Pancreas (tissue), 10 donors: ENCODE measurements around the gene XRN2. TPM values are rescaled to one million over a fixed set of nuclear protein-coding genes. Genes with fewer than 3 reads are reported as not detected.

Experiments
- ATAC-seq, 4 donors: fragments of 200-7000 bp; cut with Tn5 transposase; one replicate each; pipeline versions ENCODE4 v1.8.0 to v1.9.1; 2020; ENCODE audit warnings: mild to moderate bottlenecking in 4 of 4, moderate library complexity in 4 of 4
- DNase-seq, 6 donors: peaks; one replicate each; pipeline ENCODE4 v3.0.0-alpha.2; 2020
- FAIRE-seq: peaks from 2 replicates; lab custom pipeline; 2012; peaks lifted over from hg19 to GRCh38; lab: Jason Lieb, UNC
- H3K27ac ChIP-seq, 4 donors: fragments of 200-600 bp; sonication (generic); 1 replicate in 3 of 4; 2 replicates in 1 of 4; pipeline versions ENCODE4 v1.5.0 to v1.8.0; 2020
- H3K27me3 ChIP-seq, 4 donors: fragments of 200-600 bp; one replicate each; pipeline ENCODE4 v1.8.0; 2021
- H3K36me3 ChIP-seq, 3 donors: fragments of 200-600 bp; sonication (generic) in 1 of 3; one replicate each; pipeline versions ENCODE4 v1.5.0 to v1.8.0; 2020 to 2021
- H3K4me1 ChIP-seq, 3 donors: fragments of 200-600 bp; one replicate each; pipeline ENCODE4 v1.8.0; 2021
- H3K4me3 ChIP-seq, 4 donors: fragments of 200-600 bp; sonication (generic) in 2 of 4; one replicate each; pipeline versions ENCODE4 v1.5.0 to v1.8.0; 2020 to 2021
- H3K9me3 ChIP-seq, 4 donors: fragments of 200-600 bp; one replicate each; pipeline ENCODE4 v1.8.0; 2021
- CTCF ChIP-seq, 4 donors: fragments of 200-600 bp; sonication (generic) in 3 of 4; IDR thresholded peaks; one replicate each; pipeline versions ENCODE4 v1.5.0 to v1.8.0; 2021; ENCODE audit warnings: antibody characterized with exemption in 4 of 4
- WGBS, 2 donors: extraction: QIAGEN DNeasy Blood & Tissue Kit; methylation state at CpG; one replicate each; pipeline ENCODE4 v1.1.7; 2013; 5-methylcytosine and 5-hydroxymethylcytosine counted together
- intact Hi-C, 3 donors: fragments of 100-400 bp; cut with DNase I; formaldehyde crosslinking; loops; one replicate each; pipeline versions ENCODE4 v1.11.1 to v1.14.2; 2022
- polyA plus RNA-seq, 2 donors: library from polyadenylated mRNA; stranded (reverse); fragments of 200-250 nt; gene quantifications; one replicate each; pipeline ENCODE4 v1.2.3, GENCODE V29; 2013
- total RNA-seq, 6 donors: library from RNA; stranded (reverse); fragmentation: NEBNext Ultra II Directional in 4 of 6; extraction: Animal tissue kit (Norgen Biotek cat#: 25700) in 4 of 6; gene quantifications; one replicate each; pipeline versions ENCODE4 v1.2.1 to v1.2.4, GENCODE V29; 2021 to 2023
- donor health status: healthy with polysubstance abuse.
- donor health status: DM: no; HTN: no; CAD: no; lungs with moderate emphysema.
- donor health status: DM: no; HTN: no; CAD: no.
- donor health status: control.
- donor health status: control.
- donor health status: Bipolar disorder and iron deficiency.
- donor health status: DM: yes; HTN: yes; CAD: no.
- donor health status: DM: no; HTN: no; CAD: no.
- donor health status: DM: no; HTN: no; CAD: no.
- donor health status: DM: yes; HTN: yes; CAD: no.

The XRN2 gene
- total and polyA plus RNA-seq, 8 donors, result 10.0 to 33.6 (median 27.2) TPM

GRCh38 chr20:21391185-21391971 is 88.2 kb downstream of the XRN2 start:
- FAIRE-seq, result no peak
- H3K27me3 ChIP-seq, result peaks cover 3 to 25% (median 17%) of the 10 kb centered on the region in 4 donors

GRCh38 chr20:21391972-21392352 is 88.8 kb downstream of the XRN2 start:
- H3K4me3 ChIP-seq, result no peak overlapping the region
- H3K9me3 ChIP-seq, result no peaks in the 10 kb centered on the region
- no peak for ATAC-seq
- 30 to 37% methylated on average over 10 of the region's 10 CpGs for WGBS, 2 donors
- H3K27me3 ChIP-seq, result peaks cover 3 to 30% (median 17%) of the 10 kb centered on the region in 4 donors
- TF ChIP-seq CTCF (IDR thresholded peaks at IDR 0.05), result no peak
- no peak for DNase-seq
- no peak overlapping the region for H3K27ac ChIP-seq
- H3K36me3 ChIP-seq, result peaks cover 0 to 3% (median 3%) of the 10 kb centered on the region in 3 donors
- H3K4me1 ChIP-seq, result peaks cover 0 to 3% (median 0%) of the 10 kb centered on the region in 3 donors
- no peak for FAIRE-seq
- intact Hi-C loops, result no loop called here

More at GRCh38 chr20:21391185-21391971, 88.2 kb downstream of the XRN2 start:
- 34 to 35% methylated on average over 60 to 61 of the region's 61 CpGs for WGBS, 2 donors
- ATAC-seq (peak in 1 of 4 donors; percentile 39), DNase-seq (peak in 1 of 6 donors; percentile 44)
- H3K36me3 ChIP-seq, result peaks cover 0 to 8% (median 7%) of the 10 kb centered on the region in 3 donors
- intact Hi-C loops, result no loop called here
- no peak overlapping the region for H3K4me3 ChIP-seq
- H3K9me3 ChIP-seq, result no peaks in the 10 kb centered on the region
- TF ChIP-seq CTCF (IDR thresholded peaks at IDR 0.05), result no peak
- peaks cover 0 to 2% (median 0%) of the 10 kb centered on the region in 3 donors for H3K4me1 ChIP-seq
- no peak overlapping the region for H3K27ac ChIP-seq

GRCh38 chr20:21393166-21393565 is 90.0 kb downstream of the XRN2 start:
- peaks cover 3 to 40% (median 17%) of the 10 kb centered on the region in 4 donors for H3K27me3 ChIP-seq
- peaks cover 0 to 3% (median 0%) of the 10 kb centered on the region in 3 donors for H3K4me1 ChIP-seq
- H3K4me3 ChIP-seq, result no peak overlapping the region
- TF ChIP-seq CTCF (IDR thresholded peaks at IDR 0.05), result no peak
- no peaks in the 10 kb centered on the region for H3K36me3 ChIP-seq
- intact Hi-C loops, result no loop called here
- no peak for ATAC-seq
- WGBS, 2 donors, result 45 to 48% methylated on average over 4 of the region's 4 CpGs
- no peak overlapping the region for H3K27ac ChIP-seq
- DNase-seq, result no peak
- no peaks in the 10 kb centered on the region for H3K9me3 ChIP-seq
- no peak for FAIRE-seq

- Histone ChIP-seq H3K27ac (no peak overlapping the region), H3K4me3 (no peak overlapping the region), H3K4me1 (peaks cover 0 to 3% (median 0%) of the 10 kb centered on the region in 3 donors), H3K9me3 (no peaks in the 10 kb centered on the region), H3K27me3 (peaks cover 4 to 48% (median 17%) of the 10 kb centered on the region in 4 donors), H3K36me3 (no peaks in the 10 kb centered on the region)
- ATAC-seq (no peak), DNase-seq (no peak), FAIRE-seq (no peak)
- intact Hi-C loops, result no loop called here
- 48 to 54% methylated on average over 4 of the region's 4 CpGs for WGBS, 2 donors
- no peak for TF ChIP-seq CTCF (IDR thresholded peaks at IDR 0.05)
Observed at GRCh38 chr20:21393816-21394519, 90.8 kb downstream of the XRN2 start.
